Measurements from ENCODE around the gene DDAH1. TPM values are rescaled to one million over a fixed set of nuclear protein-coding genes. Genes with fewer than 3 reads are reported as not detected.

DDAH1 gene
- total and polyA plus RNA-seq, 2 of the 8 experiments (the other 6 are each of a cell fraction or from before 2014, with no cell fraction given), result 22.8 to 54.5 TPM

GRCh38 chr1:85365851-85366250 is 99.1 kb downstream of the DDAH1 start (continued):
- TF ChIP-seq, protein P1, sequence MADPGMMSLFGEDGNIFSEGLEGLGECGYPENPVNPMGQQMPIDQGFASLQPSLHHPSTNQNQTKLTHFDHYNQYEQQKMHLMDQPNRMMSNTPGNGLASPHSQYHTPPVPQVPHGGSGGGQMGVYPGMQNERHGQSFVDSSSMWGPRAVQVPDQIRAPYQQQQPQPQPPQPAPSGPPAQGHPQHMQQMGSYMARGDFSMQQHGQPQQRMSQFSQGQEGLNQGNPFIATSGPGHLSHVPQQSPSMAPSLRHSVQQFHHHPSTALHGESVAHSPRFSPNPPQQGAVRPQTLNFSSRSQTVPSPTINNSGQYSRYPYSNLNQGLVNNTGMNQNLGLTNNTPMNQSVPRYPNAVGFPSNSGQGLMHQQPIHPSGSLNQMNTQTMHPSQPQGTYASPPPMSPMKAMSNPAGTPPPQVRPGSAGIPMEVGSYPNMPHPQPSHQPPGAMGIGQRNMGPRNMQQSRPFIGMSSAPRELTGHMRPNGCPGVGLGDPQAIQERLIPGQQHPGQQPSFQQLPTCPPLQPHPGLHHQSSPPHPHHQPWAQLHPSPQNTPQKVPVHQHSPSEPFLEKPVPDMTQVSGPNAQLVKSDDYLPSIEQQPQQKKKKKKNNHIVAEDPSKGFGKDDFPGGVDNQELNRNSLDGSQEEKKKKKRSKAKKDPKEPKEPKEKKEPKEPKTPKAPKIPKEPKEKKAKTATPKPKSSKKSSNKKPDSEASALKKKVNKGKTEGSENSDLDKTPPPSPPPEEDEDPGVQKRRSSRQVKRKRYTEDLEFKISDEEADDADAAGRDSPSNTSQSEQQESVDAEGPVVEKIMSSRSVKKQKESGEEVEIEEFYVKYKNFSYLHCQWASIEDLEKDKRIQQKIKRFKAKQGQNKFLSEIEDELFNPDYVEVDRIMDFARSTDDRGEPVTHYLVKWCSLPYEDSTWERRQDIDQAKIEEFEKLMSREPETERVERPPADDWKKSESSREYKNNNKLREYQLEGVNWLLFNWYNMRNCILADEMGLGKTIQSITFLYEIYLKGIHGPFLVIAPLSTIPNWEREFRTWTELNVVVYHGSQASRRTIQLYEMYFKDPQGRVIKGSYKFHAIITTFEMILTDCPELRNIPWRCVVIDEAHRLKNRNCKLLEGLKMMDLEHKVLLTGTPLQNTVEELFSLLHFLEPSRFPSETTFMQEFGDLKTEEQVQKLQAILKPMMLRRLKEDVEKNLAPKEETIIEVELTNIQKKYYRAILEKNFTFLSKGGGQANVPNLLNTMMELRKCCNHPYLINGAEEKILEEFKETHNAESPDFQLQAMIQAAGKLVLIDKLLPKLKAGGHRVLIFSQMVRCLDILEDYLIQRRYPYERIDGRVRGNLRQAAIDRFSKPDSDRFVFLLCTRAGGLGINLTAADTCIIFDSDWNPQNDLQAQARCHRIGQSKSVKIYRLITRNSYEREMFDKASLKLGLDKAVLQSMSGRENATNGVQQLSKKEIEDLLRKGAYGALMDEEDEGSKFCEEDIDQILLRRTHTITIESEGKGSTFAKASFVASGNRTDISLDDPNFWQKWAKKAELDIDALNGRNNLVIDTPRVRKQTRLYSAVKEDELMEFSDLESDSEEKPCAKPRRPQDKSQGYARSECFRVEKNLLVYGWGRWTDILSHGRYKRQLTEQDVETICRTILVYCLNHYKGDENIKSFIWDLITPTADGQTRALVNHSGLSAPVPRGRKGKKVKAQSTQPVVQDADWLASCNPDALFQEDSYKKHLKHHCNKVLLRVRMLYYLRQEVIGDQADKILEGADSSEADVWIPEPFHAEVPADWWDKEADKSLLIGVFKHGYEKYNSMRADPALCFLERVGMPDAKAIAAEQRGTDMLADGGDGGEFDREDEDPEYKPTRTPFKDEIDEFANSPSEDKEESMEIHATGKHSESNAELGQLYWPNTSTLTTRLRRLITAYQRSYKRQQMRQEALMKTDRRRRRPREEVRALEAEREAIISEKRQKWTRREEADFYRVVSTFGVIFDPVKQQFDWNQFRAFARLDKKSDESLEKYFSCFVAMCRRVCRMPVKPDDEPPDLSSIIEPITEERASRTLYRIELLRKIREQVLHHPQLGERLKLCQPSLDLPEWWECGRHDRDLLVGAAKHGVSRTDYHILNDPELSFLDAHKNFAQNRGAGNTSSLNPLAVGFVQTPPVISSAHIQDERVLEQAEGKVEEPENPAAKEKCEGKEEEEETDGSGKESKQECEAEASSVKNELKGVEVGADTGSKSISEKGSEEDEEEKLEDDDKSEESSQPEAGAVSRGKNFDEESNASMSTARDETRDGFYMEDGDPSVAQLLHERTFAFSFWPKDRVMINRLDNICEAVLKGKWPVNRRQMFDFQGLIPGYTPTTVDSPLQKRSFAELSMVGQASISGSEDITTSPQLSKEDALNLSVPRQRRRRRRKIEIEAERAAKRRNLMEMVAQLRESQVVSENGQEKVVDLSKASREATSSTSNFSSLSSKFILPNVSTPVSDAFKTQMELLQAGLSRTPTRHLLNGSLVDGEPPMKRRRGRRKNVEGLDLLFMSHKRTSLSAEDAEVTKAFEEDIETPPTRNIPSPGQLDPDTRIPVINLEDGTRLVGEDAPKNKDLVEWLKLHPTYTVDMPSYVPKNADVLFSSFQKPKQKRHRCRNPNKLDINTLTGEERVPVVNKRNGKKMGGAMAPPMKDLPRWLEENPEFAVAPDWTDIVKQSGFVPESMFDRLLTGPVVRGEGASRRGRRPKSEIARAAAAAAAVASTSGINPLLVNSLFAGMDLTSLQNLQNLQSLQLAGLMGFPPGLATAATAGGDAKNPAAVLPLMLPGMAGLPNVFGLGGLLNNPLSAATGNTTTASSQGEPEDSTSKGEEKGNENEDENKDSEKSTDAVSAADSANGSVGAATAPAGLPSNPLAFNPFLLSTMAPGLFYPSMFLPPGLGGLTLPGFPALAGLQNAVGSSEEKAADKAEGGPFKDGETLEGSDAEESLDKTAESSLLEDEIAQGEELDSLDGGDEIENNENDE (IDR thresholded peaks at IDR 0.05; ENCODE audit: insufficient replicate concordance, low read length), result no peak
- no peak for TF ChIP-seq ATF2 (IDR thresholded peaks at IDR 0.05; ENCODE audit: low read length)
- no peak for TF ChIP-seq ZNF274 (IDR thresholded peaks at IDR 0.05; ENCODE audit: borderline replicate concordance, extremely low read depth, low read length)
- no peak for TF ChIP-seq TAF7 (optimal IDR thresholded peaks at IDR 0.05; ENCODE audit: borderline replicate concordance, low read depth, low read length)
- TF ChIP-seq CEBPB (IDR thresholded peaks at IDR 0.05; ENCODE audit: low read depth, low read length), result no peak
